H4 (cell line): ENCODE measurements around the gene SLC13A2. TPM values are rescaled to one million over a fixed set of nuclear protein-coding genes. Genes with fewer than 3 reads are reported as not detected.

Source experiments
- DNase-seq: peaks from one replicate; pipeline ENCODE4 v3.0.0-alpha.2; 2015; ENCODE audit warnings: low spot score
- total RNA-seq: library from RNA; depleted of rRNA; stranded (reverse); fragments of >200 nt; shearing (Covaris generic); gene quantifications from 2 replicates; pipeline ENCODE4 v1.2.3, GENCODE V29; 2014

Gene SLC13A2
- total RNA-seq, 1 experiment from 2014 or later, result not detected

GRCh38 chr17:28470266-28470913 lies 3.1 kb upstream of the SLC13A2 start:
- no peak for DNase-seq

DNA sequence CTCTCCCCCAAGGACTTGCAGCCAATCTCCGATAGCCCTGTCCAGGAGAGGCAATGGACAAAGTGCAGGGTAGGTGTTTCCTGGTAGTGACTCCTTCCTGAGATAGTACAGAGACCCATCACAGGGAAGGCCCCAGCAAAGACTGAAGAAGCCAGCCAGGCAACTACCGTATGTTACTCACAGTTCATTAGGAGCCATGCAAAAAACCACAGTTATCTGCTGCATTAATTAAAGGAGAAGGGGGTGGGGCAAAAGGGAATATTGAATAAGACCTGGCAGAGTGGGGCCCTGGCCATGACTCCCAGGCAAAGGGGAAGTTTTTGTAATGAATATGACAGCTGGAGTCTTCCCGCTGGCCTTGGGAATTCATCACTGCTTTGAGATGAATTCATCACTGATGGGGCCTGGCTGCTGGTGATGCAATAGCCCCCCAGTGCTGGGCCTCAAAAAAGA lies 2.5 kb upstream of the SLC13A2 start:
- no peak for DNase-seq

DNA sequence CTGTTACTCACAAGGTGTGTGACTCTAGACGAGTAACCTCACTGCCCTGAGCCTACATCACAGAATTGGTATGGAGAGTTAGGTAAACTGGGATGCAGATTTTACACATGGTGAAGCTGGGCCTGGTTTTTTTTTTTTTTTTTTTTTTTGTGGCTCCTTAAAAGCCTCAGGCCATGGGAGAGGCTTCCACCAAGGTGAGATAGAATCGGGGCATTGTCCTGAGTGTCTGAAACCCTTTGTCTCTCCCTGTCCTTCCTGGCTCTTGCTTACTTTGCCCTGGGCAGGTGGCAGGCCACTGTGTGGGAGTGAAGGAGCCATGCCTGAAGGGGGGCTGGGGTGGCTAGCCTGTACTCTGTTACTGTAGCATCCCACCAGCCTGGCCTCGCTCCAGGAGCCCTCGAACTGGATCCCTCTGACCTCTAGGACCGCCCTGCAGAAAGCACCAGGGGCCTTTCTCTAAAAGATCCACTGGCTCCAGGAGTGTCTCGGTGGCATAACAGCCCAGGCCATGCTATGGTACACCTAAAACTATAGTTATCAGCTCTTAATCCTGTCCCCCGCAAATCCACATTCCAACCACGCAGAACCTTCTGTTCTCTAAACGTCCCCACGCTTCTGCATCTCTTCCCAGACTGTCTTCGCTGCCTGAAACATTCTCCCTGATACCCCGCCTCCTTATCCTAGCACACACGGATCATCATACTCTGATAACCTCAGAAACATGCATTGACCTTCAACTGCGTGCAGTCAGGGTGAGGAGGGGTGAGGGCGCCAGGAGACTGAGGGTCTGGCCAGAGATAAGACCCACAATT lies 1.7 kb upstream of the SLC13A2 start:
- DNase-seq, result no peak

DNA sequence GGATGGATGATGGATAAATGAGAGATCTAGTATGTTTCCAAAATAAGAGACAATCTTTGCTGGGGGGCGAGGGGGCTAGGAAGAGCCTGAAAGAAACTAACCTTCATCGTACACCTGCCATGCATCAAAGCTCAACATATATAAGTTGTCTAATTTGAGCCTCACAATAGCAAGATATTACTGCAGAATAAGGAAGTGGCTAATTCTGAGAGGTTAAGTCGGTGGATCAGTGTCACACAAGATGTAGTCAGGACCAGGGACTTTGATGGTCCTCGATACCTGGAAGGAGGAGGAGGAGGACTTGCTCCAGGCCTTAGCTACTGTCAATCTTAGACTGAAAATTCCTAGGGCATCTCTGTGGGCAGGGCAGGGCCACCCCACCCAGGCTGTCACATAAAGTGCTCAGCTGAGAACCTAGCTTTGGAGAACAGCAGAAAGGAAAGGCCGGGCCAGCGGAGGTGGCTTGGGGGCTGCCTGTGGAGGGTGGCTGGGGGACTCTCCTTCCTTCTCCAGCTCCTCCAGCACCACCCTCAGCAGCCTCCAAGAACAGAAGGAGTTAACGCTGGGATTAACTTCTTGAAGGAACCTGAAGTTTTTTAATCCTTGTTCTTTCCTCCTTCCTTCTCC lies 460 bp upstream of the SLC13A2 start:
- no peak for DNase-seq

GRCh38 chr17:28474111-28474531 lies 677 bp downstream of the SLC13A2 start:
- no peak for DNase-seq

DNA sequence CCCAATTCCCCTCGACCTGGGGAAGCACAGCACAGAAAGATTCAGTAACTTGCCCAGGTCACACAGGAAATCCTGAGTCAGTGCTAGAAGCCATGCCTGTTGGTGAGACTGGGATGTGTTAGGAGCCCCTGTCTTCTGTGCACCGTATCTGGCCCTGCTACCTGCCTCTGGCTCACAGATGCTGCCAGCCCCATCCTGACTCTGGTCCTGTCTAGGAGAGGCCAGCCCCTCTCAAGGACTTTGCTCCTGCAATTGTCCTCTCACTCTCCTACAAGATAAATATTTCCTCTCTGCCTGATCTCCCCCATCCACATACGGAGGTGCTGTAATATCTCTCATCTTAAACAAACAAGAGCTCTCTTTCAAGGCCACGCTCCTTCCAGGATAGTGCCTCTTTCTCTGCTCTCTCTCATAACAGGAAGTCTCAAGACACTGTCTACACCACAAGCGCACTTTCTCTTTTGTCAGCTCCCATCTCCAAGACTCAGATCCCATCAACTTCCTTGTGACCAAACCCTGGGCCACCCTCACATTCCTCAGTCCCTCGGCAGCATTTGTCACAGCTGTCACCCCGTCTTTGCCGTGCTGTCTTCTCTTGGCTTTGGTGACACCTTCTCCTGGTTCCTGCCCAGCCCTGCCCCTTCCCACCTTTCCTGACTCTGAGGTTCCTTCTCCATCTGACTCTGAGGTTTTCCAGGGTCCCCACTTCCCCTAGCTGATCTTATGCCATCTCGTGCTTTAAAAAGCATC lies 1.9 kb downstream of the SLC13A2 start:
- no peak for DNase-seq

DNA sequence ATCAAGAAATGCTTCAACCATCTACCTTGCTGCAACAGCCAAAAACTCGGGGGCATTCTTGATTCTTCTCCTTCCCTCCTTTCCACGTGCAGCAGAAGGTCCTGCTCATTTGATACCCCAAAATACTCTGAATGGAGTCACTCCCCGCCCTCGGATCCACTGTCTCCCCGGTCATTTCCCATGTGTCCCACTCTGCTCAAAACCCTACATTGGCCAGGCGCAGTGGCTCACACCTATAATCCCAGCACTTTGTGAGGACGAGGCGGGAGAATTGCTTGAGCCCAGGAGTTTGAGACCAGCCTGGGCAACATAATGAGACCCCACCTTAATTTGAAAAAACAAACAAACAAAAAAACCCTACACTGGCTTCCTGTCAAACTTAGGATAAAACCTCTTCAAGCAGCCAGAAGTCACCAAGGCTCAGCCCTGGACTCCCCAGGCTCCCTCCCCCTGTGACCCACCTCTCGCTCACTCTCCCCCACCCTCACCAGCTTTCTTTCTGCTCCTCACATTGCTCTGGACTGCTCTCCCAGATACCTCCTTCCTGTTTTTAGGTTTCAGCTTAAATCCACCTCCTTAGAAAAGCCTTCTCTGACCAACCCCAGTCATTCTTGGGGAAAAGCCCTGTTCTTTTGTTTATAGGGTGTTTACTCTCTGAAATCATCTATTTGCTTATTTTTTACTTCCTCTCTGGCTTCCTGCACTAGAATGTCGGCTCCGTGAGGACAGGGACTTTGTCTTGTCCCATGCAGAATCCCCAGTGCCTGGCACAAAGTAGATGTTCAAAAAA lies 2.8 kb downstream of the SLC13A2 start:
- no peak for DNase-seq

DNA sequence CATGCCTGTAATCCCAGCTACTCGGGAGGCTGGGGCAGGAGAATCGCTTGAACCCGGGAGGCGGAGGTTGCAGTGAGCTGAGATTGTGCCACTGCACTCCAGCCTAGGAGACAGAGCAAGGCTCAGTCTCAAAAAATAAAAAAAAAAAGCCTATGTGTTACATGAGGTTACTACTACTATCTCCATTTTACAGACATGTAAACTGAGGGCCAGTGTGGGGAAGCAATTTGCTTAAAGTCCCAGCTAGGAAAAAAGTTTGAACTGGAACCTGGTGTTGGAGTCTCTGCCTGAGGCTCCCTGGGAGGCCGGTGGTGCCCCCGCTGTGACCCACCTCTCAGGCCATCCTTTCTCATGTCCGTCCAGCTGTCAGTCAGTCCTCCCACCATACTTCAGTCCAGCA lies 4.5 kb downstream of the SLC13A2 start:
- DNase-seq, result no peak

DNA sequence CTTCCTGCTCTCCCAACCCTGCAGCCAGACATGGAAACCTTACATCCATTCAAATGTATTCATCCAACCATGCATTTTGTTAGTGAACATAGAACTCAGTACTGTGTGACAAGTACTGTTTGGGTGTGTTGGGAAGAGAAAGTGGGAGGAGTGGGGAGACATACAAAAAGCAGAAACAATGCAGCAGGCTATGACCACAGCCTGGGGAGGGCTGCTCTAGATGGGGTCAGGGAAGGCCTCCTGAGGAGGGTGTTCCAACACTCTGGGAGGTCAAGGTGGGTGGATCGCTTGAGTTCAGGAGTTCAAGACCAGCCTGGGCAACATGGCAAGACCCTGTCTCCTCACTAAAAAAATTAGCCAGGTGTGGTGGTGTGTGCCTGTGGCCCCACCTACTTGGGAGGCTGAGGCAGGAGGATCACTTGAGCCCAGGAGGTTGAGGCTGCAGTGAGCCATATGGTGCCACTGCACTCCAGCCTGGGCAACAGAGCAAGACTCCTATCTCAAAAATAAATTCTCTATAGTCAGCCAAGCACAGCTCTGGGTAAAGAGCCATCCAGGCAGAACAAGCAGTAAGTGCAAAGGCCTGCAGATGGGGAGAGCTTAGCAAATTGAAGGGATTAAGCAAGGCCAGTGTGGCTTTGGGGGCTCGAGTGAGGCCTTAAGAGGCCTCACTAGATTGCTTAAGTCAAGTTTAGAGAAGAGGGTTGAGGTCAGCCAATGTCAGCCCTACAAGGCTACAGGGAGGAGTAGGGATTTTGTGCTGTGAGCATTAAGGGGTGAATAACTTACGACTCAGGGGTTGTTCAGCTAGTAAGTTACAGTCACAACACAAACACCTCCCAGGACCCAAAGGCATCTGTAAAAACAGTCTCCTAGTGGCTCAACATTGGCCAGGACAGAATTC lies 5.5 kb downstream of the SLC13A2 start:
- no peak for DNase-seq

DNA sequence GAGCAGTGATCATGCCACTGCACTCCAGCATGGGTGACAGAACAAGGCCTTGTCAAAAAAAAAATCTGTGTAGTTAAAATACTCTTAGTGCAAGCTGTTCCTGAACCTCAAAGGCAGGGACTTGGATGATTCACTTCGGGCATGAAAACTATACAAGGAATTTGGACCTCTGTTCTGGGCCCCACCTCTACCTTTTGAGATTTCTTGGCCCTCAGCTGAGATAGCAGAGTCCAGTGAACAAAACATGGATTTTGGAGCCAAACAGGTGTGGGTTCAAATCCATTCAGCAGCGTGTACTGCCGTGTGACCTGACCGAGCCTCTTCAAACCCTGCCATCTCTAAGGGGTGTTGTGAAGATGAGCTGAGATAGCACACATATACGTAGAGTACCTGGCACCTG lies 6.8 kb downstream of the SLC13A2 start:
- DNase-seq, result no peak

DNA sequence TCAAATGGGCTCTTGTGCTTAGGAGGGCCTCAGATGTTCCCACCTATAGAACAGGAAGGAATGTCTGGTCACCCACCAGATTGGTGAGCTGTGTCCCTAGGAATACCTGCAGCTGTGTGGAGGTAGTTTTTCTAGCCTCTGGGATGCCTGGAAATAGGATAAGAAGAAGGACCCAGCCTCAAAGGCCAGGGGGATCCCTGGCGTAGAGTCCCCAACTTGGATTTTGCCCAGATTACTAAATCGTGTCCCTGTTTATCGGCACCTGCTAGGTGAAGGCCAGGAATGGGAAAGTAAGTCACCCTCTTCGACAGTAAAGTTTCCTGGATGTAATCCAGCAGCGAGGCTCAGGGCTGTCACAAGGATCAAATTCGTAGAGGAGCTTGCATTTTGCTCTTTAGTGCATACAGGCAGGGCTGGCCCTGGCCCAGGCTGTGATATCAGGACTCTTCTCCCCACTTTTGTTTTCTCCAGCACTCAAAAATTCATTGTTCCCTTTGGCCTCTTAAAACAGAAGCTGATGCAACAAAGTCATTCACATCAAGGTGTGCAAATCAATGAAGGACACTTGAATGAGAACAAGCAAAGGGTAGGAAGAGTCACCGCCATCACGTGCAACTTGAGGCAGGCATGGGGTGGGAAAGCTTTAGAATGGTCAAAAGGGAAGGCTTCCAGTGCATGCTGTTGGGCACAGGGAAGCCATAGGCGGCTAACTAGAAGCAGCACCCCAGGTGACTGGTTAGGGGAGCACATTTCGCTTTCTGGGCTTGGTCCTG lies 7.5 kb downstream of the SLC13A2 start:
- no peak for DNase-seq

DNA sequence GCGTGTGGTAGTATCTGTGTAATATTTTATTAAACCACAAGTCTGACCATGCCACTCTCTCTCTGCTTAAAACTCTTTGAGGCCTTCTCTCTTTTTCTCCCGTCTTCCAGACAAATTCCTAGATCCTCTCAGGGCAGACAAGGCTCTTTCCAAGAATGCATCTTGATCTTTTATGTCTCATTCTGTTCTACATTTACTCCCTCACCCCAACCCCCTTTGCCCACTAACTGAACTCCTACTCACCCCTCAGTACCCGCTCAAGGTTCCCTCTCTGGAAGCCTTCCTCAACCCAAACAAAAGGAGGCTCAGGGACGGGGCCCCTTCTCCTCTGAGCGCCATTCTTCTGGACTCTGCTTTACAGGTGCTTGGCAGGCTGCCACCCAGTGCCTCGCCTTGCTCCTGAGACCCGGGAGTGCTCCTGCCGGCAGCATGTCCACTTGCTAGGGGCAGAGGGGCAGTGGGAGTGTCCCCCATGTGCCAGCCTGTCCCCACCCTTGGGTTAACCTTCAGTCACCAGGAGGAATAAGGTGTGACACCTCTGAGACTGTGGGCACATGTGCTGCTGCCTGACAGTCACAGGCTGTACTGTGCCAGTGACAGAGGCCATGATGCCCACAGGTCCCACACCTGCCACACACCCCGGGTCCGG lies 9.2 kb downstream of the SLC13A2 start:
- DNase-seq, result no peak

DNA sequence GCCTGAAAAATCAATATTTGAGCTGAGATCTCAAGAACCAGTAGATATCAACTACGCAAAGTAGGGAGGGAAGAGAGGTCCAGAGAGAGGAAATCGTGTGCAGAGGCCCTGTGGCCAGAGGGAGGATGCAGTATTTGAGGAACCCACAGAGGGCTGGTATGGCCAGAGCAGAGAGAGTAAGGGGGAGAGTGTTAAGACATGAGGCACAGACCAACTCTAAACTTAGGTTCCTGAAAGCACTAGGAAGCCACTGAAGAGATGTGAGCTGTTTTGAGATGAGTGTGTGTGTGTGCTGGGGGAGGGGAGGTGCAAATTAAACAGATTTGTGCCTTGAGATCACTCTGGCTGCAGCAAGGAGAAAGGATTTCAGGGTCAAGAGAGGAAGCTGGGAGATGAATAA lies 10.9 kb downstream of the SLC13A2 start:
- DNase-seq, result no peak

DNA sequence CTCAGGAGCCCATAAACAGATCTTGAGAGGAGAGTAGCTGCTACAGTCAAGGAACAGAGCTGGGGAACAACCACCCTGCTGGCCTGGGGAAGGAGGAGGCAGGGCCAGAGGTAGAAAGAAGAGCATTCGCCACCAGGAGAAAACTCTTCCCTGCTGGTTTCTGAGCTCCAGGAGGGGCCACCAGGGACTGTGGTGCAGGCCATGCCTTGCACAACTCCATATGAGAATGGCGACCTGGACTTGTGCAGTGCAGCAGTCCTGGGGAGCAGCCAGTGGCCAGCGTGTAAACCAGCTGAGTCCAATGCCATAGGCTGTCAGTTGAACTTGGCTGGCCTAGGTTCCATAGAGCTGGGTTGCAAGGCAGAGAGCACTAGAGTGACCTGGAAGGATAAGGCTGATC lies 11.6 kb downstream of the SLC13A2 start:
- DNase-seq, result no peak

DNA sequence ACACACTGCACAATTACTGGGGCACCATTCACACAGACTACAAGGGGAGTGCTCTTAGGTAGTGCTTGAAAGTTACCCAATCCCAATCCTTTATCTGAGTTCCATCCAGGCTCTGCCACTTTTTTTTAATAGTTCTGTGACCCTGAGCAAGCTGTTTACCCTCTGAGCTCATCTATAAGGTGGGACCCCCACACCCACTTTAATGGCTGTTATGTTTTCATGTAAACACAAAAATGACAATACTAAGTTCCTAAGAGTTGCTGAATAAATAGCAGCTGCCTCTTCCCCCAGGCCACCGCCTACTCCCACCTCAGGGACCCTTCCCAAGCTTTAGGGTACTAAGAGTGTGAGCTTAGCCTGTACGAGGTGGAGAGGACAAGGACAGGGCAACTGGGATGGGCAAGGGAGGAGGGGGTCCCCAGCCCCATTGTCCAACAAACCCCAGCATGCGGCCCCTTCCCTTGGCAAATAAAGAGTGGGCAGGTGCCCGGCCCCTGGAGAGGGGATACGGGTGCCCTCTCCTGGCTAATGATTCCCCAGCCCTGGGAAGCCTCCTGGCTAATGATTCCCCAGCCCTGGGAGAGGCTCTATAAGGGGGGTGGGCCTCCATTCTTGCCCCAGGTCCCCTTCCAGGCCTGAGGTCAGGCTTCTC lies 14.6 kb downstream of the SLC13A2 start:
- DNase-seq, result no peak

- no peak for DNase-seq
Observed at GRCh38 chr17:28488533-28489276, 15.3 kb downstream of the SLC13A2 start.

DNA sequence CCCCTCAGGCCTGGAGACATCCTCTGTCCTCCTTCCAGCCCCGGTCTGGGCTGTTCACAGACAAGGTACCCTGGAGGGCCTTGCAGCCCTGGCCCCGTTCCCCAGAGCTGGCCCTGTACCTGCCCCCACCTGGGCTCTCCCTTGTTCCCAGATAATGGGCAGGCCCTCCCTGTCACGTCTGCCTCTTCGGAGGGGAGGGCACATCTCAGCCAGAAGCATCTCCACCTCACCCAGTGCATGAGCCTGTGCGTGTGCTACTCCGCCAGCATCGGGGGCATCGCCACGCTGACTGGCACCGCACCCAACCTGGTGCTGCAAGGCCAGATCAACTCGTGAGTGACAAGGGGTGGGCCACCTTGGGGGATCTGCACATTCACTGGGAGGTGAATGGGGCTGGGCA lies 17.8 kb downstream of the SLC13A2 start:
- DNase-seq, result no peak

GRCh38 chr17:28491860-28492259 lies 18.4 kb downstream of the SLC13A2 start:
- DNase-seq, result no peak
